ENCODE measurements around the gene CTDNEP1.
A peak's percentile ranks its signal among the peaks of the same experiment; 100 is the strongest.

Gene CTDNEP1

GRCh38 chr17:7228920-7229319 lies 22.6 kb downstream of the CTDNEP1 start:
- DNase-seq (ENCODE audit: low read depth) = no peak

GRCh38 chr17:7226721-7227710 lies 24.5 kb downstream of the CTDNEP1 start:
- DNase-seq (ENCODE audit: low read depth) = no peak

- no peak for DNase-seq (ENCODE audit: low read depth)
These were observed 25.7 kb downstream of the CTDNEP1 start for GRCh38 chr17:7225711-7226331.

GRCh38 chr17:7224661-7225111 lies 26.8 kb downstream of the CTDNEP1 start:
- DNase-seq (ENCODE audit: low read depth) = no peak

- no peak for DNase-seq (ENCODE audit: low read depth)
These were observed 27.4 kb downstream of the CTDNEP1 start for GRCh38 chr17:7224110-7224509.

- DNase-seq (ENCODE audit: low read depth) = no peak
These were observed 28.2 kb downstream of the CTDNEP1 start for GRCh38 chr17:7223375-7223774.

- no peak for DNase-seq (ENCODE audit: low read depth)
These were observed 28.6 kb downstream of the CTDNEP1 start for GRCh38 chr17:7222972-7223292.

GRCh38 chr17:7222093-7222971 lies 29.2 kb downstream of the CTDNEP1 start:
- no peak for DNase-seq (ENCODE audit: low read depth)

- DNase-seq (ENCODE audit: low read depth) = no peak
These were observed 30.0 kb downstream of the CTDNEP1 start for GRCh38 chr17:7221278-7222092.

GRCh38 chr17:7220593-7221277 lies 30.8 kb downstream of the CTDNEP1 start:
- peak; percentile 45 for DNase-seq (ENCODE audit: low read depth)

- DNase-seq (ENCODE audit: low read depth) = peak; percentile 60
These were observed 31.5 kb downstream of the CTDNEP1 start, which contains the start of the genes ACADVL and DLG4 for GRCh38 chr17:7219812-7220592. Gene ACADVL, plus strand, starts transcription at chr17:7219938. Its CDS starts 47 bp downstream, at chr17:7219985. Gene DLG4, minus strand, starts transcription at chr17:7219836.

- no peak for DNase-seq (ENCODE audit: low read depth)
These were observed 32.2 kb downstream of the CTDNEP1 start for GRCh38 chr17:7219229-7219811.

GRCh38 chr17:7218758-7219157 lies 32.8 kb downstream of the CTDNEP1 start:
- DNase-seq (ENCODE audit: low read depth) = no peak

- DNase-seq (ENCODE audit: low read depth) = no peak
These were observed 33.4 kb downstream of the CTDNEP1 start for GRCh38 chr17:7218166-7218565.

- DNase-seq (ENCODE audit: low read depth) = no peak
These were observed 34.2 kb downstream of the CTDNEP1 start for GRCh38 chr17:7217113-7217987.

- DNase-seq (ENCODE audit: low read depth) = no peak
These were observed 35.1 kb downstream of the CTDNEP1 start for GRCh38 chr17:7216242-7217112.

- no peak for DNase-seq (ENCODE audit: low read depth)
These were observed 35.8 kb downstream of the CTDNEP1 start for GRCh38 chr17:7215652-7216180.
